DND-41 (cell line): Measurements from ENCODE around the gene VAMP7.

ENCODE experiments used
- ATAC-seq: fragments of 200-7000 bp; cut with Tn5 transposase; 3 replicates; pipeline ENCODE4 v1.9.1; 2021; ENCODE audit warnings: low read depth; ENCODE audit not compliant: insufficient read depth
- DNase-seq: peaks from one replicate; pipeline ENCODE4 v3.0.0-alpha.2; 2020
- H2AFZ ChIP-seq: 2 replicates; pipeline ENCODE4 v1.6.0; 2012; ENCODE audit warnings: low read depth, low read length
- H3K27ac ChIP-seq: 2 replicates; pipeline ENCODE4 v1.5.1; 2012; ENCODE audit warnings: low read length, inconsistent platforms
- H3K27me3 ChIP-seq: fragments of 200-600 bp; sonication (generic); 2 replicates; pipeline ENCODE4 v1.6.0; 2012; ENCODE audit warnings: low read length, mild to moderate bottlenecking, inconsistent platforms; ENCODE audit not compliant: insufficient read depth, poor library complexity
- H3K36me3 ChIP-seq: 2 replicates; pipeline ENCODE4 v1.5.1; 2012; ENCODE audit warnings: low read length, inconsistent platforms; ENCODE audit not compliant: insufficient read depth
- H3K4me1 ChIP-seq: 2 replicates; pipeline ENCODE4 v1.5.1; 2012; ENCODE audit warnings: mild to moderate bottlenecking, low read length; ENCODE audit not compliant: insufficient read depth
- H3K4me2 ChIP-seq: 2 replicates; pipeline ENCODE4 v1.6.0; 2012; ENCODE audit warnings: mild to moderate bottlenecking, moderate library complexity, low read length, inconsistent platforms; ENCODE audit not compliant: insufficient read depth
- H3K4me3 ChIP-seq, 2 experiments: fragments of 200-600 bp in 1 of 2; shearing (Covaris generic) in 1 of 2; 2 replicates each; pipeline ENCODE4 v1.5.1; 2012 to 2016; ENCODE audit warnings: inconsistent platforms in 2 of 2, low read length in 2 of 2, mild to moderate bottlenecking in 2 of 2, low read depth in 1 of 2, moderate library complexity in 1 of 2
- H3K79me2 ChIP-seq: 2 replicates; pipeline ENCODE4 v1.6.0; 2012; ENCODE audit warnings: low read length, inconsistent platforms; ENCODE audit not compliant: insufficient read depth
- H3K9ac ChIP-seq: 2 replicates; pipeline ENCODE4 v1.6.0; 2012; ENCODE audit warnings: low read depth, mild to moderate bottlenecking, inconsistent platforms, low read length, moderate library complexity
- H3K9me3 ChIP-seq: 2 replicates; pipeline ENCODE4 v1.5.1; 2012; ENCODE audit warnings: low read length, moderate library complexity, mild to moderate bottlenecking, inconsistent platforms; ENCODE audit not compliant: insufficient read depth, severe bottlenecking
- H4K20me1 ChIP-seq: 2 replicates; pipeline ENCODE4 v1.6.0; 2012; ENCODE audit warnings: low read length; ENCODE audit not compliant: insufficient read depth
- EZH2 ChIP-seq: IDR thresholded peaks from 3 replicates; pipeline ENCODE4 v1.6.1; 2012; ENCODE audit warnings: borderline replicate concordance, low read depth, mild to moderate bottlenecking, moderate library complexity, low read length, inconsistent platforms; ENCODE audit not compliant: severe bottlenecking
- TF ChIP-seq, protein P1 (sequence below): IDR thresholded peaks from 2 replicates; pipeline ENCODE4 v1.5.1; 2012; ENCODE audit warnings: borderline replicate concordance, low read length, moderate library complexity, mild to moderate bottlenecking; ENCODE audit not compliant: poor library complexity, severe bottlenecking; ENCODE audit errors: extremely low read depth

Gene VAMP7

GRCh38 chrX:155871934-155872333 is 9.2 kb upstream of the VAMP7 start:
- H3K4me3 ChIP-seq: no peak overlapping the region
- H3K9ac ChIP-seq: no peak overlapping the region
- H3K36me3 ChIP-seq: no peaks in the 10 kb centered on the region
- H3K4me1 ChIP-seq: no peaks in the 10 kb centered on the region
- no peak overlapping the region for H3K4me2 ChIP-seq
- H4K20me1 ChIP-seq: no peaks in the 10 kb centered on the region
- H3K27me3 ChIP-seq: no peaks in the 10 kb centered on the region
- H3K27ac ChIP-seq: no peak overlapping the region
- no peak for TF ChIP-seq EZH2
- TF ChIP-seq, protein P1, sequence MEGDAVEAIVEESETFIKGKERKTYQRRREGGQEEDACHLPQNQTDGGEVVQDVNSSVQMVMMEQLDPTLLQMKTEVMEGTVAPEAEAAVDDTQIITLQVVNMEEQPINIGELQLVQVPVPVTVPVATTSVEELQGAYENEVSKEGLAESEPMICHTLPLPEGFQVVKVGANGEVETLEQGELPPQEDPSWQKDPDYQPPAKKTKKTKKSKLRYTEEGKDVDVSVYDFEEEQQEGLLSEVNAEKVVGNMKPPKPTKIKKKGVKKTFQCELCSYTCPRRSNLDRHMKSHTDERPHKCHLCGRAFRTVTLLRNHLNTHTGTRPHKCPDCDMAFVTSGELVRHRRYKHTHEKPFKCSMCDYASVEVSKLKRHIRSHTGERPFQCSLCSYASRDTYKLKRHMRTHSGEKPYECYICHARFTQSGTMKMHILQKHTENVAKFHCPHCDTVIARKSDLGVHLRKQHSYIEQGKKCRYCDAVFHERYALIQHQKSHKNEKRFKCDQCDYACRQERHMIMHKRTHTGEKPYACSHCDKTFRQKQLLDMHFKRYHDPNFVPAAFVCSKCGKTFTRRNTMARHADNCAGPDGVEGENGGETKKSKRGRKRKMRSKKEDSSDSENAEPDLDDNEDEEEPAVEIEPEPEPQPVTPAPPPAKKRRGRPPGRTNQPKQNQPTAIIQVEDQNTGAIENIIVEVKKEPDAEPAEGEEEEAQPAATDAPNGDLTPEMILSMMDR: no peak
- no peak overlapping the region for H2AFZ ChIP-seq
- peaks cover 5% of the 10 kb centered on the region for H3K9me3 ChIP-seq
- DNase-seq (no peak), ATAC-seq (no peak)
- no peaks in the 10 kb centered on the region for H3K79me2 ChIP-seq

- no peak overlapping the region for H3K4me3 ChIP-seq
- H2AFZ ChIP-seq: no peak overlapping the region
- H3K27me3 ChIP-seq: no peaks in the 10 kb centered on the region
- TF ChIP-seq, protein P1: no peak
- no peak for TF ChIP-seq EZH2
- H3K4me2 ChIP-seq: no peak overlapping the region
- H3K79me2 ChIP-seq: no peaks in the 10 kb centered on the region
- DNase-seq: no peak
- no peaks in the 10 kb centered on the region for H3K36me3 ChIP-seq
- H3K4me1 ChIP-seq: no peaks in the 10 kb centered on the region
- no peak overlapping the region for H3K9ac ChIP-seq
- H4K20me1 ChIP-seq: no peaks in the 10 kb centered on the region
- ATAC-seq: no peak
- no peak overlapping the region for H3K27ac ChIP-seq
- peaks cover 1% of the 10 kb centered on the region for H3K9me3 ChIP-seq
These were observed 8.0 kb upstream of the VAMP7 start for GRCh38 chrX:155873188-155873587.

DNA sequence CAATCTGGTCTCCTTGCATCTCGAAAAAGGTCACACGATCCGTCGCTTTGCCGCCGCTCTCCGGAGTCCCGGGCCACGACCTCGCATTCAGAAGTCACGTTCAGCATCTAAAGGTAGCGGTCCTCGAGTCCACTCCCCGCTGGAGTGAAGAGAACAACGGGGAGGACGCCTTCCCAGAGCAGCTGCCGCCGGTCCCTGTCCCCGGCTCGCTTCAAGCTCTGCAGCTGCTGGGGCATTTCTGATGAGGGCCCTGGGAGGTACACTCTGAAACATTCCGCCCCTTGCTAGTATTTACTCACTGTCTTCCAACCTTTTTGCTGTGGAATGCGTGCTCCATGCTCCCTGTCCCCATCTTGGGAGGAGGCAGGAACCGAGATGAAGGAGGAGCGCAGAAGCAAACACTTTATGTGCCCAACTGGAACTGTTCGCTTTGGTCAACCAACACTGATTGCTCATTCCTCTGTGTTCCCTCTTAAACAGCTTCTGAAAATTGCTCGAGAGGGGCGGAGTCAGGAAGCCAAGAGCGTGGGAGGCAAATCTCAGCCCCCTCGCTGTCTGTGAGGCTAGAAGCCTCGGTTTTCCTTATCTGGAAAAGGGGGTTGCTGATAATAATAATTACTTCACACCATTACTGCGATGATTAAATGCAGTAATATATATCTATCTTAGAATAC is 6.4 kb upstream of the VAMP7 start:
- Histone ChIP-seq H3K27ac (no peak overlapping the region), H2AFZ (no peak overlapping the region), H3K4me3 (no peak overlapping the region), H3K4me1 (no peaks in the 10 kb centered on the region), H3K9me3 (no peaks in the 10 kb centered on the region), H4K20me1 (no peaks in the 10 kb centered on the region), H3K9ac (no peak overlapping the region), H3K36me3 (no peaks in the 10 kb centered on the region), H3K27me3 (no peaks in the 10 kb centered on the region), H3K4me2 (no peak overlapping the region), H3K79me2 (no peaks in the 10 kb centered on the region)
- TF ChIP-seq, protein P1: no peak
- TF ChIP-seq EZH2: no peak
- DNase-seq: no peak
- ATAC-seq: no peak

- DNase-seq (no peak), ATAC-seq (no peak)
- H3K79me2 ChIP-seq: peaks cover 5% of the 10 kb centered on the region
- peaks cover 6% of the 10 kb centered on the region; the same call in 1 of the 2 replicates for H3K4me1 ChIP-seq
- H3K27ac ChIP-seq: no peak overlapping the region
- H3K36me3 ChIP-seq: no peaks in the 10 kb centered on the region
- no peak overlapping the region for H3K4me3 ChIP-seq
- H3K4me2 ChIP-seq: no peak overlapping the region
- H3K27me3 ChIP-seq: no peaks in the 10 kb centered on the region
- no peak overlapping the region for H2AFZ ChIP-seq
- no peak overlapping the region for H3K9ac ChIP-seq
- no peaks in the 10 kb centered on the region for H3K9me3 ChIP-seq
- H4K20me1 ChIP-seq: no peaks in the 10 kb centered on the region
- TF ChIP-seq, protein P1: no peak
- TF ChIP-seq EZH2: no peak
These were observed 4.4 kb upstream of the VAMP7 start for GRCh38 chrX:155876704-155877103.
